Panc1 (cell line): ENCODE results near the gene SH3BP4.

Experiments
- POLR2AphosphoS5 ChIP-seq: IDR thresholded peaks from 2 replicates; pipeline ENCODE4 v1.6.1; 2012; ENCODE audit warnings: mild to moderate bottlenecking, low read depth, low read length, moderate library complexity
- TF ChIP-seq, protein P1 (sequence below): fragments of 450-650 bp; IDR thresholded peaks from 2 replicates; pipeline ENCODE4 v1.5.1; 2017; ENCODE audit warnings: mild to moderate bottlenecking
- TF ChIP-seq, protein P2 (sequence below), 2 experiments: IDR thresholded peaks; 2 replicates each; pipeline ENCODE4 v1.6.1; 2011 to 2012; ENCODE audit warnings: low read depth in 2 of 2, control low read depth in 1 of 2, low read length in 1 of 2, mild to moderate bottlenecking in 1 of 2, moderate library complexity in 1 of 2; ENCODE audit not compliant: insufficient read depth in 1 of 2

DNA sequence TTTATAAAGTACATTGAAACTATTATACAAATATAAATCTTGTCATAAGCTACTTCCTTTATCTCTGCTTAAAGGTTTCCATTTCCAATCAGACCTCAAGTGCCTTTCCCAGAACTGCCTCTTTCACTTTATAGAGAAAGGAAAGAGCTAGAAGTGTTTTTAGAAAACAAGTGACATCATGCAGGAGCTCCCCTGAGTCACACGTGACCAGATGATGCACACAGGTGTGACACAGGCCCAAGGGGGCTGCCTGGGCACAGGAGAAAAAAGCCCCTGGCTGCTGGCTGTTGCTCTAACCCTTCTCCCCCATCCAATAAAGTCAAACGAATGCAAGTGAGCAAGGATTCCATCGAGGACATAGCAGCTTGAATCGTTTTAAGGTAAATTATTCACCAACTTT is 21.4 kb upstream of the SH3BP4 start:
- TF ChIP-seq, protein P1, sequence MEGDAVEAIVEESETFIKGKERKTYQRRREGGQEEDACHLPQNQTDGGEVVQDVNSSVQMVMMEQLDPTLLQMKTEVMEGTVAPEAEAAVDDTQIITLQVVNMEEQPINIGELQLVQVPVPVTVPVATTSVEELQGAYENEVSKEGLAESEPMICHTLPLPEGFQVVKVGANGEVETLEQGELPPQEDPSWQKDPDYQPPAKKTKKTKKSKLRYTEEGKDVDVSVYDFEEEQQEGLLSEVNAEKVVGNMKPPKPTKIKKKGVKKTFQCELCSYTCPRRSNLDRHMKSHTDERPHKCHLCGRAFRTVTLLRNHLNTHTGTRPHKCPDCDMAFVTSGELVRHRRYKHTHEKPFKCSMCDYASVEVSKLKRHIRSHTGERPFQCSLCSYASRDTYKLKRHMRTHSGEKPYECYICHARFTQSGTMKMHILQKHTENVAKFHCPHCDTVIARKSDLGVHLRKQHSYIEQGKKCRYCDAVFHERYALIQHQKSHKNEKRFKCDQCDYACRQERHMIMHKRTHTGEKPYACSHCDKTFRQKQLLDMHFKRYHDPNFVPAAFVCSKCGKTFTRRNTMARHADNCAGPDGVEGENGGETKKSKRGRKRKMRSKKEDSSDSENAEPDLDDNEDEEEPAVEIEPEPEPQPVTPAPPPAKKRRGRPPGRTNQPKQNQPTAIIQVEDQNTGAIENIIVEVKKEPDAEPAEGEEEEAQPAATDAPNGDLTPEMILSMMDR, result no peak
- TF ChIP-seq, protein P2, sequence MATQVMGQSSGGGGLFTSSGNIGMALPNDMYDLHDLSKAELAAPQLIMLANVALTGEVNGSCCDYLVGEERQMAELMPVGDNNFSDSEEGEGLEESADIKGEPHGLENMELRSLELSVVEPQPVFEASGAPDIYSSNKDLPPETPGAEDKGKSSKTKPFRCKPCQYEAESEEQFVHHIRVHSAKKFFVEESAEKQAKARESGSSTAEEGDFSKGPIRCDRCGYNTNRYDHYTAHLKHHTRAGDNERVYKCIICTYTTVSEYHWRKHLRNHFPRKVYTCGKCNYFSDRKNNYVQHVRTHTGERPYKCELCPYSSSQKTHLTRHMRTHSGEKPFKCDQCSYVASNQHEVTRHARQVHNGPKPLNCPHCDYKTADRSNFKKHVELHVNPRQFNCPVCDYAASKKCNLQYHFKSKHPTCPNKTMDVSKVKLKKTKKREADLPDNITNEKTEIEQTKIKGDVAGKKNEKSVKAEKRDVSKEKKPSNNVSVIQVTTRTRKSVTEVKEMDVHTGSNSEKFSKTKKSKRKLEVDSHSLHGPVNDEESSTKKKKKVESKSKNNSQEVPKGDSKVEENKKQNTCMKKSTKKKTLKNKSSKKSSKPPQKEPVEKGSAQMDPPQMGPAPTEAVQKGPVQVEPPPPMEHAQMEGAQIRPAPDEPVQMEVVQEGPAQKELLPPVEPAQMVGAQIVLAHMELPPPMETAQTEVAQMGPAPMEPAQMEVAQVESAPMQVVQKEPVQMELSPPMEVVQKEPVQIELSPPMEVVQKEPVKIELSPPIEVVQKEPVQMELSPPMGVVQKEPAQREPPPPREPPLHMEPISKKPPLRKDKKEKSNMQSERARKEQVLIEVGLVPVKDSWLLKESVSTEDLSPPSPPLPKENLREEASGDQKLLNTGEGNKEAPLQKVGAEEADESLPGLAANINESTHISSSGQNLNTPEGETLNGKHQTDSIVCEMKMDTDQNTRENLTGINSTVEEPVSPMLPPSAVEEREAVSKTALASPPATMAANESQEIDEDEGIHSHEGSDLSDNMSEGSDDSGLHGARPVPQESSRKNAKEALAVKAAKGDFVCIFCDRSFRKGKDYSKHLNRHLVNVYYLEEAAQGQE (IDR thresholded peaks at IDR 0.05; ENCODE audit: insufficient read depth in 1 of 2, low read depth in 2 of 2, low read length in 1 of 2), result no peak
- no peak for TF ChIP-seq POLR2AphosphoS5
